HG02970 (cell line): Measurements from ENCODE around the gene MTM1.
A peak's percentile ranks its signal among the peaks of the same experiment; 100 is the strongest.

Experiments
- ATAC-seq: cut with Tn5 transposase; IDR thresholded peaks from one replicate; pipeline ENCODE4 v1.9.1; 2021; ENCODE audit warnings: mild to moderate bottlenecking, moderate library complexity, moderate number of reproducible peaks; ENCODE audit not compliant: unreplicated experiment, low FRiP score

The MTM1 gene

GRCh38 chrX:150649096-150649870, 80.9 kb downstream of the MTM1 start:
- ATAC-seq, result no peak

- ATAC-seq, result no peak
Observed at GRCh38 chrX:150651906-150652305, 83.5 kb downstream of the MTM1 start.

- no peak for ATAC-seq
Observed at GRCh38 chrX:150655788-150656187, 87.4 kb downstream of the MTM1 start.

- ATAC-seq, result no peak
Observed at GRCh38 chrX:150663073-150663472, 94.7 kb downstream of the MTM1 start.

- no peak for ATAC-seq
Observed at GRCh38 chrX:150664290-150664689, 95.9 kb downstream of the MTM1 start.

GRCh38 chrX:150676221-150676620, 107.8 kb downstream of the MTM1 start:
- no peak for ATAC-seq

GRCh38 chrX:150680974-150681373, 112.6 kb downstream of the MTM1 start:
- ATAC-seq, result no peak

GRCh38 chrX:150683112-150683511, 114.7 kb downstream of the MTM1 start:
- ATAC-seq, result no peak

- ATAC-seq, result no peak
Observed at GRCh38 chrX:150683536-150684146, 115.2 kb downstream of the MTM1 start.

GRCh38 chrX:150688911-150689451, 120.6 kb downstream of the MTM1 start:
- ATAC-seq, result no peak

- no peak for ATAC-seq
Observed at GRCh38 chrX:150690126-150690525, 121.7 kb downstream of the MTM1 start.

- ATAC-seq, result no peak
Observed at GRCh38 chrX:150692296-150692695, 123.9 kb downstream of the MTM1 start.

GRCh38 chrX:150692831-150693724, 124.7 kb downstream of the MTM1 start, which contains the start of gene MTMR1:
Gene MTMR1 (plus strand): TSS chrX:150693396. CDS start chrX:150693531, 135 bp downstream.
- ATAC-seq, result peak; percentile 61

GRCh38 chrX:150693725-150694574, 125.5 kb downstream of the MTM1 start:
- ATAC-seq, result peak; percentile 67

- no peak for ATAC-seq
Observed at GRCh38 chrX:150694738-150695410, 126.5 kb downstream of the MTM1 start.

- ATAC-seq, result no peak
Observed at GRCh38 chrX:150696331-150696730, 127.9 kb downstream of the MTM1 start.

GRCh38 chrX:150696866-150697265, 128.4 kb downstream of the MTM1 start:
- ATAC-seq, result no peak

GRCh38 chrX:150697641-150698040, 129.2 kb downstream of the MTM1 start:
- no peak for ATAC-seq

GRCh38 chrX:150698981-150699380, 130.6 kb downstream of the MTM1 start:
- no peak for ATAC-seq
